HG03378 (cell line): ENCODE data around the gene TGM2.
"Not testable (repeated sequence)": the region's sequence is repeated elsewhere in the genome, so short reads cannot be mapped to it uniquely, and the experiment has no call there.

Experiments used
- ATAC-seq: cut with Tn5 transposase; IDR thresholded peaks from one replicate; pipeline ENCODE4 v1.9.1; 2021; ENCODE audit warnings: mild to moderate bottlenecking, moderate library complexity; ENCODE audit not compliant: unreplicated experiment

The TGM2 gene

DNA sequence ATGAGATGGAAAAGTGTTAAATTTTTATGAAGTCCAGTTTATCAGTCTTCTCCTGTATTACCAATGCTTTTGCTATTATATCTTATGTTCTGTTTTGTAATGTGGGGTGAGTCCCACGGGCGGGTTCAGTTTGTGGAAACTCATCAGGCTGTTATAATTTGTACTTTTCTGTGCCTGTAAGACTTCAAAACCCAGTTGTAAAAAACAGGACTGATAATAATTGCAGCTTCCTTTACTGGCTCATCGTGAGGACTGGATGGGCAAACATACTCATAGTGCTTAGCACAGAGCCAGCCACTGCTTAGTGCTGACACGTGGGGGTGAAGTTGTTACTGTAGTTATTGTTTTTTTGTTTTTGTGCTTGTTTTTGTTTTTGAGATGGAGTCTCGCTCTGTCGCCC is 45.6 kb downstream of the TGM2 start:
- no peak for ATAC-seq

GRCh38 chr20:38117635-38118034 is 47.4 kb downstream of the TGM2 start:
- no peak for ATAC-seq

DNA sequence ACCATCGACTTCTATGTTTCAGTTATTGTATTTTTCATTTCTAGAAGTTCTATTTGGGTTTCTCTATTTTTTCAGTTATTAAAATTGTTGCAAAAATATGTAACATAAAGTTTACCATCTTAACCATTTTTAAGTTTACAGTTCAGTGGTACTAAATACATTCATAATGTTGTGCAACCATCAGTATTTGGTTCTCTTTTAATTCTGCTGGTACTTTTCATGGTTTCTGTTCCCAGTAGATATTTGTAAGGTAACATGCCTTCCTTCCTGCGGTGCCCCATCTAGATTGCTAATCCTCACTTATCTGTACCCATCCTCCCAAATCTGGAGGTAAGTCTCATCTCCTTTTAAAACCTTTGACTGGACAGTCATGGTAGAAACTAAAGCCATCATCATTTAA is 47.9 kb downstream of the TGM2 start:
- no peak for ATAC-seq

DNA sequence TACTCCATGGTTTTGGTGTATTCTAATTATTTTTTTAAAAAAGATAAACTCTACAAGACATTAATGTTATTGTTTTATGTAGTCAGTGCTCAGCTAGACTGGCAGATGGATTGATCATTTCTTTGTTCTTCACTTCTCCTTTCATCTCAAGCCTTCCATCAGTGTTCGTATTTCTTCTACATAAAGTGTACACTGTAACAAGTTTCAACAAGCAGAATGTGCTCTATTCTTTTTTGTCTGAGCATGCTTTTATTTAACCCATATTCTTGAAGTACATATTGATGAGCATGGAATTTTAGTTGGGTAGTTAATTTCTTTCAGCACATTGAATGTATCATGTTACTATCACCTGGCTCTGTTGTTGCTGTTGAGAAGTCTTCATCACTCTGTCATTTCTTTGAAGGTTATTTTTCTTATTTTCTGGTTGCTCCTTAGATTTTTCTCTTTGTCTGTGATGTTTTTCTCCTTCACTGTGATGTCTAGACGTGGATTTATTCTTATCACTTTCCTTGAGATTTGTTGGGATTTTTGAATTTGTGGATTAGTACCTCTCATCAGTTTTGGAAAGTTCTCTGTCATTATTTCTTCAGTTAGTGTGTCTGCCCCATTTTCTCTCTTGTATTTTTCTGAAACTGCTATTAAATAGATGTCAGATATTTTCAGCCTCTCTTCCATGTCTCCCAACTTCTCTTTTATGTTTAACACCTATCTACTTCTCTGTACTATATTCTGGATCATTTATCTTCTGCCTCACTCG is 48.5 kb downstream of the TGM2 start:
- ATAC-seq, result no peak

- no peak for ATAC-seq
Measured at GRCh38 chr20:38115896-38116295, 49.2 kb downstream of the TGM2 start.

DNA sequence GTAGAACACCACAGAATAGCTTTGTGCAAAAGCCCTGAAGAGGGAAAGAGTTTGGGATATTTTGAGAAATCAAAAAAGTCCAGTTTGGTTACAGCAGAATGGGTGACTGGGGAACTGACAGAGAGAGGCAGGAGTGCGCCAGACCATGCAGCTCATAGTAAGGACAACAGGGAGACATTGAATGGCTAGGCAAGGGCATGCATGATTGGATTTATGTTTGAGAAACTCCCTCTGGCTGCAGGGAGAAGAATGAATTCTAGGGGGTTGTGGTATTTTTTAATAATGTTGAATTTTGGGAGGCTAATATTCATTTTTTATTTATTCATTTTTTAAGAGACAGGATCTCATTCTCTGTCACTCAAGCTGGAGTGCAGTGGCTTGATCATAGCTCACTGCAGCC is 49.9 kb downstream of the TGM2 start:
- ATAC-seq, result no peak

DNA sequence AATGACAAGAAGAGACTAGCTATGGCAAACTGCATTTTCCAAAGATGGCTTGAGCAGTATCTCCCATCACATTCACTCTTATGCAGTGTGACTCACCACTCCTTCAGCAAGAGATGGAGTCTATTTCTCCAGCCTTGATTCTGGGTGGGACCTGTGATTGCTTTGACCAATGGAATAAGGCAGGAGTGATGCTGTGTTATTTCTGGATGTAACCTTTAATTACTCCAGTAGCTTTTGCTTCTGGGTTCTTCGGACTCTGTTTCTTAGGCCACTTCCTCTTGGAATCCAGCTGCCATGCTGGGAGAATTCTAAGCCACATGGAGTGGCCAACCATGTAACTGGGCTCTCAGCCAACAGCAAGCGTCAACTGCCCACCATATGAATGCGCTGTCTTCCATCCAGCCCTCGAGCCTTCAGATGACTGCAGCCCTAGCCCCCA is 50.7 kb downstream of the TGM2 start:
- ATAC-seq, result no peak

GRCh38 chr20:38113401-38114325 is 51.4 kb downstream of the TGM2 start:
- no peak for ATAC-seq

- ATAC-seq, result no peak
Measured at GRCh38 chr20:38112930-38113294, 52.2 kb downstream of the TGM2 start.

DNA sequence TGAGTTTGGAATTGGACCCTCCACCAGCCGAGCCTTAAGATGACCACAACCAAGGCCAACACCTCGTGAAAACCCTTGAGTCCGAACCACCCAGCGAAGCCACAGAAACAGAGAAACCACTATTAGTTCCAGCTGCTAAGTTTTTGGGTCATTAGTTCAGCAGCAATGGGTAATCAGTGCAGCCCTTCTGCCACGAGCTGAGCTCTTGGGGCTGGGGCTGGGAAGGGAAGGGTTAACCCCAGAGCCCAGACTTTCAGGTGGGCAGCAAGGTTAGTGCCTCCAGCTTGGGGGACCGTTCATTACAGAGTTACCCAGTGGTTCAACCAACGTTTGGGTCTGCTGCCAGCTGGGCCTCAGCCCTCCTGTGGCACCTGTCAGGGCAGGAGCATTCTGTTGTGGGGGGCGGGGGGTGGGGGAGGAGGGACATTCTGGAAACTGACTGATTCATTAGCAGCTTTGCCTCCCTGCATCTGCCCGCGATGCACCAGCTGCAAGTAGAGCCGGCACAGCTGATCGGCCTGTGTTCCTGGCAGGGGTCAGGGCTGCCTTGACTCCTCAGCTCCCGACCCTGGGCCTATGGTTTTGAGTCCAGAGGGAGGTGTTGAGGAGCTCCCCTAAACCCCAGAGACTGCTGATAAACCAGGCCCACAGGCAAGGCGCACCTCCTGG is 52.7 kb downstream of the TGM2 start:
- no peak for ATAC-seq

DNA sequence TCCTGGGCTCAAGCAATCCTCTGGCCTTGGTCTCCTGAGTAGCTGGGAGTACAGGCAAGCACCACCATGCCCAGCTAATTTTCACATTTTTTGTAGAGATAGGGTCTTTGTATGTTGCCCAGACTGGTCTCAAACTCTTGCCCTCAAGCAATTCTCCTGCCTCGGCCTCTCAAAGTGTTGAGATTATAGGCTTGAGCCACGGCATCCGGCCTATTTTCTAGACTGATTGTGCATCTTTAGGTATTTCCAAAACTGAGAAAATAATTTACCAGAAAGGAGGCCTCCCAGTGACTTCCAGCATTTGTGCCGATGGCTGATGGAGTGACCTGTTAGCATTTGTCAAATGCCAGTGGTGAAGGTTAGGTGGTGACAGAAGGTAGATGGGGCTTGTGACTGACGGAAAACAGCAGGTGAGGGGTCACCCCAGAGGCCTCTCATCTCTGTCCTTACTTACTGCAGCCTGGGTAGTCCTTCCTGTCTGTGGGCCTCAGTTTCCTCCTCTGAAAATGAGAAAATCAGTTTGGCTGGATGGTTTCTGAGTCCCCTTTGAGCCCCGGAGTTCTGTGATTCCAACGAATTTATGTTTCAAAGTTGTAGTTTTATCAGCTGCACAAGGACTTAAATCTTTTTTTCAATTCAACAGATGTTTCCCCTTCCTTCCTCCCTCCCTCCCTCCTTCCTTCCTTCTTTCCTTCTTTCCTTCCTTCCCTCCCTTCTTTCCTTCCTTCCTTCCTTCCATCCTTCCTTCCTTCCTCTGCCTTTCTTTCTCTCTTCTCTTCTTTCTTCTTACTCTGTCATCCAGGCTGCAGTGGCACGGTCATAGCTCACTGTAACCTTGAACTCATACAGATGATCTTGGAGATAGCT is 53.5 kb downstream of the TGM2 start:
- ATAC-seq, result no peak

DNA sequence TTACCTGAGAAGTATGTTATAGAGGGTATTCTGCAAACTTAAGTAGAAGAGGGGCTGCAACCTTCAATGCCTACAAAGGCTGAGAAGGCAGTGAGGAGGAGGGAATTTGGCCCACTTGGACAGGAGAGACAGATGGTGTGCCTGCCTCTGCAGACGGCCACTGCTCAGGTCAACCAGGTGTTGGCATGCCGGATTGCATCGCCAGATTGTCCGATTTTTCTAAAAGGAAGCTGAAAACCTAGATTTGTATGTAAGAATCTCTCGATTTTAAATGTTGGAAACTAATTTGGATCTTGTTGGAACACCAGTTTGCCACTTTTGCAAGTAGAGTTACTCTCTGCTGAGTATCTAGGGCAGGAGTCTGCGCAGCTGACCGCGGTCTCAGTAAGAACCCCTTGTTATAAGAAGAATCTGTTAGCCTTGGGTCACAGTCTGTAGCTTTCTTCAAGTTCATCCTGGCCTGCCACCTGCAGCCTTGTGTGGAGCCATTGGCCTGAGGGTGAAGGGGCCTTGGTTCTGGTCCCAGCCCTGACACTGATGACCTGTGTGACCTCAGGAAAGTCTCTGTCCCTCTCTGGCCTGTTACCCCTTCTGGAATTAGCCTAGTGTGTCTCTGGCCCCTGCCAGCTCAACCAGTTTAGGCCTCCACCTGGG is 54.4 kb downstream of the TGM2 start:
- no peak for ATAC-seq

- ATAC-seq, result no peak
Measured at GRCh38 chr20:38109591-38110524, 55.2 kb downstream of the TGM2 start.

GRCh38 chr20:38108986-38109541 is 56.0 kb downstream of the TGM2 start:
- no peak for ATAC-seq

GRCh38 chr20:38108438-38108985 is 56.6 kb downstream of the TGM2 start:
- ATAC-seq, result no peak

DNA sequence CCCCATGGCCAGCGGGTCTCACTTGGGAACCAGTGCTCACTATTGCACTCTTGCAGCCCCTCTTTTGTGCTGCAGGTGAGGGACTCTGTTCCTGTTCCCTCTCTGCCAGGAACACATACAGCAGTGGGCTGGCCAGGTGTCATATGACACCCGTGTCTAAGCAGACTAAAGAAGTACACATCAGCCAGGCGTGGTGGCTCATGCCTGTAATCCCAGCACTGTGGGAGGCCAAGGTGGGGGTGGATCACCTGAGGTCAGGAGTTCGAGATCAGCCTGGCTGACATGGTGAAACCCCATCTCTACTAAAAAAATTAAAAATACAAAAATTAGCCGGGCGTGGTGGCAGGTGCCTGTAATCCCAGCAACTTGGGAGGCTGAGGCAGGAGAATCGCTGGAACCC is 57.2 kb downstream of the TGM2 start:
- not testable (repeated sequence) for ATAC-seq

DNA sequence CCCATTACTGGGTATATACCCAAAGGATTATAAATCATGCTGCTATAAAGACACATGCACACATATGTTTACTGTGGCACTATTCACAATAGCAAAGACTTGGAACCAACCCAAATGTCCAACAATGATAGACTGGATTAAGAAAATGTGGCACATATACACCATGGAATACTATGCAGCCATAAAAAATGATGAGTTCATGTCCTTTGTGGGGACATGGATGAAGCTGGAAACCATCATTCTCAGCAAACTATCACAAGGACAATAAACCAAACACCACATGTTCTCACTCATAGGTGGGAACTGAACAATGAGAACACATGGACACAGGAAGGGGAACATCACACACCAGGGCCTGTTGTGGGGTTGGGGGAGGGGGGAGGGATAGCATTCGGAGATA is 57.7 kb downstream of the TGM2 start:
- not testable (repeated sequence) for ATAC-seq

DNA sequence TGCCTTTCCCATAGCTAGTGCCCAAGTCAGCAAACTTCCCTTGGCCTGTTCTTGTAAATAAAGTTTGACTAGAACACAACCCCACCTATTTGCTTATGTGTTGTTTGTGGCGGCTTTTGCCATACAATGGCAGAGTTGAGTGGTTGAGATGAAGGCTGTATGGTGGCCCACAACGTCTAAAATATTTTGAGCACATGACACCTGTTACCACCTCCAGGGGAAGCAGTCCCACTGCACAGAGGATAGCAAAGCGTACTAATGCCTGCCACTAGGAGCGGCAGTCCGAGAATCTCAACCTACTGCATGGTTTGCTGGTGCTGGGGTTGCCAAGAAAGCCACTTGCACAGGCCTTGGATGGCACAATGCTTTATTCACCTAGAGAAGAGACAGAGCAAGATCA is 58.6 kb downstream of the TGM2 start:
- ATAC-seq, result no peak
